SK-N-SH (cell line): ENCODE data around the gene PSEN2. TPM values are rescaled to one million over a fixed set of nuclear protein-coding genes. Genes with fewer than 3 reads are reported as not detected.

Source experiments
- CTCF ChIA-PET: fragments of 300-600, 350-600 bp; formaldehyde crosslinking; extraction: SDS; loops from one replicate; lab custom pipeline; 2021; lab: Yijun Ruan, JAX
- POLR2A ChIA-PET: fragments of 350-600 bp; sonication (Branson Sonifier 250); formaldehyde crosslinking; extraction: SDS; loops from one replicate; lab custom pipeline; 2020; ENCODE audit warnings: antibody characterized with exemption, inconsistent platforms; lab: Yijun Ruan, JAX
- DNase-seq: peaks from one replicate; pipeline ENCODE4 v3.0.0; 2012
- H2AFZ ChIP-seq: fragments of 200-600 bp; sonication (generic); 2 replicates; pipeline ENCODE4 v1.8.1; 2016; ENCODE audit warnings: antibody characterized with exemption, mild to moderate bottlenecking, low read depth
- H3F3A ChIP-seq: fragments of 200-600 bp; sonication (generic); replicated peaks from 2 replicates; pipeline ENCODE3; 2016; ENCODE audit warnings: antibody characterized with exemption, mild to moderate bottlenecking; ENCODE audit not compliant: insufficient read depth
- H3K27ac ChIP-seq, 2 experiments: fragments of 200-500 bp in 1 of 2; fragments of 200-600 bp in 1 of 2; sonication (Bioruptor generic) in 1 of 2; sonication (generic), shearing (Covaris generic) in 1 of 2; 2 replicates each; pipeline versions ENCODE4 v1.5.1 to v1.6.1; 2014 to 2016; ENCODE audit warnings: low read depth in 2 of 2, inconsistent platforms in 1 of 2, low read length in 1 of 2, mild to moderate bottlenecking in 1 of 2, mixed read lengths in 1 of 2
- H3K27me3 ChIP-seq: fragments of 200-600 bp; sonication (generic), shearing (Covaris generic); 2 replicates; pipeline ENCODE4 v1.6.1; 2016; ENCODE audit warnings: mixed run types; ENCODE audit not compliant: insufficient read depth
- H3K36me3 ChIP-seq, 2 experiments: fragments of 200-500 bp in 1 of 2; fragments of 200-600 bp in 1 of 2; sonication (Bioruptor generic) in 1 of 2; sonication (generic) in 1 of 2; replicated peaks in 1 of 2; 2 replicates each; pipeline versions ENCODE3 to v1.5.1; 2014 to 2016; ENCODE audit warnings: low read length in 1 of 2, mild to moderate bottlenecking in 1 of 2; ENCODE audit not compliant: insufficient read depth in 2 of 2, control insufficient read depth in 1 of 2
- H3K4me1 ChIP-seq, 2 experiments: fragments of 200-500 bp in 1 of 2; fragments of 200-600 bp in 1 of 2; sonication (Bioruptor generic) in 1 of 2; sonication (generic), shearing (Covaris generic) in 1 of 2; 2 replicates each; pipeline versions ENCODE4 v1.5.1 to v1.6.1; 2014 to 2016; ENCODE audit warnings: low read depth in 1 of 2, low read length in 1 of 2, mixed run types in 1 of 2; ENCODE audit not compliant: insufficient read depth in 2 of 2, control insufficient read depth in 1 of 2
- H3K4me2 ChIP-seq: fragments of 200-600 bp; sonication (generic), shearing (Covaris generic); 2 replicates; pipeline ENCODE4 v1.6.1; 2017; ENCODE audit warnings: mixed run types
- H3K4me3 ChIP-seq, 2 experiments: fragments of 200-500 bp in 1 of 2; fragments of 200-600 bp in 1 of 2; sonication (Bioruptor generic) in 1 of 2; sonication (generic), shearing (Covaris generic) in 1 of 2; 2 replicates each; pipeline versions ENCODE4 v1.5.1 to v1.8.1; 2014 to 2016; ENCODE audit warnings: low read depth in 2 of 2, inconsistent platforms in 1 of 2, low read length in 1 of 2, mild to moderate bottlenecking in 1 of 2, mixed read lengths in 1 of 2, moderate library complexity in 1 of 2
- H3K79me2 ChIP-seq: fragments of 200-600 bp; sonication (generic); 2 replicates; pipeline ENCODE4 v1.8.1; 2017; ENCODE audit warnings: mild to moderate bottlenecking; ENCODE audit not compliant: insufficient read depth
- H3K9ac ChIP-seq: fragments of 200-600 bp; sonication (generic); 2 replicates; pipeline ENCODE4 v1.6.1; 2017; ENCODE audit warnings: mixed run types
- H3K9me2 ChIP-seq: fragments of 200-600 bp; sonication (generic); 2 replicates; pipeline ENCODE4 v1.6.1; 2017; ENCODE audit warnings: mixed run types
- H3K9me3 ChIP-seq: fragments of 200-600 bp; sonication (generic); 2 replicates; pipeline ENCODE4 v1.6.1; 2017; ENCODE audit warnings: mixed run types, mild to moderate bottlenecking, moderate library complexity
- H4K20me1 ChIP-seq: fragments of 200-600 bp; sonication (generic); 2 replicates; pipeline ENCODE4 v1.6.1; 2017; ENCODE audit warnings: mild to moderate bottlenecking, mixed run types; ENCODE audit not compliant: insufficient read depth
- CTCF ChIP-seq: fragments of 200-600 bp; sonication (generic); IDR thresholded peaks from 2 replicates; pipeline ENCODE4 v1.6.1; 2017; ENCODE audit warnings: antibody characterized with exemption, mild to moderate bottlenecking, moderate library complexity
- EZH2phosphoT487 ChIP-seq: fragments of 200-600 bp; sonication (generic); IDR thresholded peaks from 2 replicates; pipeline ENCODE4 v1.6.1; 2017; ENCODE audit warnings: low read depth, mixed run types, mild to moderate bottlenecking, antibody characterized with exemption, moderate library complexity, borderline replicate concordance
- FOXJ3 ChIP-seq: sonication (generic); formaldehyde crosslinking; IDR thresholded peaks from 2 replicates; pipeline ENCODE4 v1.5.1; 2020; ENCODE audit warnings: mild to moderate bottlenecking, missing genetic modification reagents
- JUND ChIP-seq: IDR thresholded peaks from 2 replicates; pipeline ENCODE4 v1.4.0; 2012
- MXI1 ChIP-seq: IDR thresholded peaks from 2 replicates; pipeline ENCODE4 v1.6.1; 2012; ENCODE audit warnings: mild to moderate bottlenecking, low read depth, low read length, improper control_type of control experiment
- NRF1 ChIP-seq: IDR thresholded peaks from 2 replicates; pipeline ENCODE4 v1.6.1; 2012; ENCODE audit warnings: low read depth, mild to moderate bottlenecking, low read length
- PBX3 ChIP-seq: IDR thresholded peaks from 2 replicates; pipeline ENCODE4; 2012
- POLR2AphosphoS5 ChIP-seq: IDR thresholded peaks from 2 replicates; pipeline ENCODE4 v1.6.1; 2012; ENCODE audit warnings: low read depth, low read length
- RCOR1 ChIP-seq: fragments of 150-350 bp; IDR thresholded peaks from 2 replicates; pipeline ENCODE4 v1.6.1; 2017; ENCODE audit warnings: antibody characterized with exemption, low read length
- RFX5 ChIP-seq: IDR thresholded peaks from 2 replicates; pipeline ENCODE4 v1.6.1; 2012; ENCODE audit warnings: mild to moderate bottlenecking, improper control_type of control experiment, low read length
- RXRA ChIP-seq: IDR thresholded peaks from 2 replicates; pipeline ENCODE4 v1.4.0; 2012; ENCODE audit warnings: low read depth, mild to moderate bottlenecking, borderline replicate concordance
- SIN3A ChIP-seq: IDR thresholded peaks from 2 replicates; pipeline ENCODE4 v1.6.1; 2012; ENCODE audit warnings: low read depth, mild to moderate bottlenecking, low read length, moderate library complexity, borderline replicate concordance
- TAF1 ChIP-seq: IDR thresholded peaks from 2 replicates; pipeline ENCODE4 v1.6.1; 2012; ENCODE audit warnings: low read depth, mild to moderate bottlenecking, low read length, moderate library complexity, borderline replicate concordance
- TEAD4 ChIP-seq: IDR thresholded peaks from 2 replicates; pipeline ENCODE4 v1.4.0; 2012; ENCODE audit warnings: mild to moderate bottlenecking, borderline replicate concordance; ENCODE audit not compliant: insufficient read depth
- USF1 ChIP-seq: IDR thresholded peaks from 2 replicates; pipeline ENCODE4 v1.4.0; 2012; ENCODE audit warnings: low read depth, borderline replicate concordance
- YY1 ChIP-seq: IDR thresholded peaks from 2 replicates; pipeline ENCODE4 v1.4.0; 2012; ENCODE audit warnings: low read depth, mild to moderate bottlenecking
- WGBS: methylation state at CpG from one replicate; pipeline ENCODE4 v1.1.6; 2017; ENCODE audit warnings: low lambda C conversion rate; 5-methylcytosine and 5-hydroxymethylcytosine counted together
- polyA plus RNA-seq, 3 experiments: library from polyadenylated mRNA; depleted of rRNA; stranded (reverse); fragments of >200 nt; gene quantifications; 2 replicates each; pipeline ENCODE4 v1.2.3, GENCODE V29; 2012

The PSEN2 gene
- polyA plus RNA-seq, 1 of the 3 experiments (the other 2 are of a cell fraction) = 20.2 TPM

- H3K9ac ChIP-seq = no peak overlapping the region
- ChIA-PET POLR2A (no interaction called here), CTCF (no interaction called here)
- no peaks in the 10 kb centered on the region for H3K27me3 ChIP-seq
- H3K4me3 ChIP-seq = no peak overlapping the region
- 62% methylated on average over 5 of the region's 5 CpGs for whole genome bisulfite sequencing
- H3K27ac ChIP-seq = no peak overlapping the region
- H4K20me1 ChIP-seq = no peaks in the 10 kb centered on the region
- peaks cover 4 to 28% of the 10 kb centered on the region in 2 experiments; a peak in 2 of 4 replicates for H3K4me1 ChIP-seq
- H2AFZ ChIP-seq = no peak overlapping the region
- DNase-seq = no peak
- H3K79me2 ChIP-seq = no peaks in the 10 kb centered on the region
- TF ChIP-seq EZH2phosphoT487 (no peak), RXRA (no peak), MXI1 (no peak), TEAD4 (no peak), RFX5 (no peak), POLR2AphosphoS5 (no peak), PBX3 (no peak), NRF1 (no peak), CTCF (no peak), FOXJ3 (no peak)
- no peaks in the 10 kb centered on the region for H3K36me3 ChIP-seq
- no peak overlapping the region for H3K4me2 ChIP-seq
- peaks cover 6% of the 10 kb centered on the region for H3F3A ChIP-seq
- H3K9me2 ChIP-seq = no peaks in the 10 kb centered on the region
- no peaks in the 10 kb centered on the region for H3K9me3 ChIP-seq
These were observed 72.7 kb downstream of the PSEN2 start for GRCh38 chr1:226943156-226943555.

- TF ChIP-seq SIN3A (no peak), MXI1 (no peak), TAF1 (no peak), CTCF (no peak), YY1 (no peak), USF1 (no peak), JUND (no peak), RCOR1 (no peak)
- Histone ChIP-seq H3K79me2 (no peaks in the 10 kb centered on the region), H3F3A (peaks cover 6% of the 10 kb centered on the region), H3K4me1 (peaks cover under 1 to 21% of the 10 kb centered on the region in 2 experiments; a peak in 2 of 4 replicates), H3K4me2 (no peak overlapping the region), H3K9me3 (no peaks in the 10 kb centered on the region), H3K9me2 (no peaks in the 10 kb centered on the region), H3K4me3 (no peak overlapping the region), H3K9ac (no peak overlapping the region), H4K20me1 (no peaks in the 10 kb centered on the region), H3K36me3 (no peaks in the 10 kb centered on the region), H3K27me3 (no peaks in the 10 kb centered on the region), H3K27ac (no peak overlapping the region), H2AFZ (no peak overlapping the region)
- WGBS = 88% methylated on average over 2 of the region's 2 CpGs
- ChIA-PET POLR2A (no interaction called here), CTCF (no interaction called here)
- no peak for DNase-seq
These were observed 73.5 kb downstream of the PSEN2 start for GRCh38 chr1:226943927-226944326.
